ENCODE measurements around the gene HDGFL3.
"Not testable (repeated sequence)": the region's sequence is repeated elsewhere in the genome, so short reads cannot be mapped to it uniquely, and the experiment has no call there.

DNA sequence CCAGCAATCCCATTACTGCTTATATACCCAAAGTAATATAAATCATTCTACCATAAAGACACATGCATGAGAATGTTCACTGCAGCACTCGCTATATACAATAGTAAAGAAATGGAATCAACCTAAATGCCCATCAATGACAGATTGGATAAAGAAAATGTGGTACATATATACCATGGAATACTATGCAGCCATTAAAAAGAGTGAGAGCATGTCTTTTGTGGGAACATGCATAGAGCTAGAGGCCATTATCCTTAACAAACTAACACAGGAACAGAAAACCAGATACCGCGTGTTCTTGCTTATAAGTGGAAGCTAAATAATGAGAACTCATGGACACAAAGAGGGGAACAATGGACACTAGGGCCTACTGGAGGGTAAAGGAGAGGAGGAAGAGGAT, 65.5 kb downstream of the HDGFL3 start:
- TF ChIP-seq, protein P1, sequence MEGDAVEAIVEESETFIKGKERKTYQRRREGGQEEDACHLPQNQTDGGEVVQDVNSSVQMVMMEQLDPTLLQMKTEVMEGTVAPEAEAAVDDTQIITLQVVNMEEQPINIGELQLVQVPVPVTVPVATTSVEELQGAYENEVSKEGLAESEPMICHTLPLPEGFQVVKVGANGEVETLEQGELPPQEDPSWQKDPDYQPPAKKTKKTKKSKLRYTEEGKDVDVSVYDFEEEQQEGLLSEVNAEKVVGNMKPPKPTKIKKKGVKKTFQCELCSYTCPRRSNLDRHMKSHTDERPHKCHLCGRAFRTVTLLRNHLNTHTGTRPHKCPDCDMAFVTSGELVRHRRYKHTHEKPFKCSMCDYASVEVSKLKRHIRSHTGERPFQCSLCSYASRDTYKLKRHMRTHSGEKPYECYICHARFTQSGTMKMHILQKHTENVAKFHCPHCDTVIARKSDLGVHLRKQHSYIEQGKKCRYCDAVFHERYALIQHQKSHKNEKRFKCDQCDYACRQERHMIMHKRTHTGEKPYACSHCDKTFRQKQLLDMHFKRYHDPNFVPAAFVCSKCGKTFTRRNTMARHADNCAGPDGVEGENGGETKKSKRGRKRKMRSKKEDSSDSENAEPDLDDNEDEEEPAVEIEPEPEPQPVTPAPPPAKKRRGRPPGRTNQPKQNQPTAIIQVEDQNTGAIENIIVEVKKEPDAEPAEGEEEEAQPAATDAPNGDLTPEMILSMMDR (IDR thresholded peaks at IDR 0.05) = not testable (repeated sequence)
- TF ChIP-seq, protein P2, sequence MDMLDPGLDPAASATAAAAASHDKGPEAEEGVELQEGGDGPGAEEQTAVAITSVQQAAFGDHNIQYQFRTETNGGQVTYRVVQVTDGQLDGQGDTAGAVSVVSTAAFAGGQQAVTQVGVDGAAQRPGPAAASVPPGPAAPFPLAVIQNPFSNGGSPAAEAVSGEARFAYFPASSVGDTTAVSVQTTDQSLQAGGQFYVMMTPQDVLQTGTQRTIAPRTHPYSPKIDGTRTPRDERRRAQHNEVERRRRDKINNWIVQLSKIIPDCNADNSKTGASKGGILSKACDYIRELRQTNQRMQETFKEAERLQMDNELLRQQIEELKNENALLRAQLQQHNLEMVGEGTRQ (IDR thresholded peaks at IDR 0.05) = not testable (repeated sequence)
- not testable (repeated sequence) for TF ChIP-seq POLR2AphosphoS2 (conservative IDR thresholded peaks at IDR 0.05; ENCODE audit: low read length); CEBPB (IDR thresholded peaks at IDR 0.05); HOXA7 (CRISPR knock-in tag; IDR thresholded peaks at IDR 0.05); ZFP36 (IDR thresholded peaks at IDR 0.05; ENCODE audit: borderline replicate concordance, partially characterized antibody)
- TF ChIP-seq, protein P3, sequence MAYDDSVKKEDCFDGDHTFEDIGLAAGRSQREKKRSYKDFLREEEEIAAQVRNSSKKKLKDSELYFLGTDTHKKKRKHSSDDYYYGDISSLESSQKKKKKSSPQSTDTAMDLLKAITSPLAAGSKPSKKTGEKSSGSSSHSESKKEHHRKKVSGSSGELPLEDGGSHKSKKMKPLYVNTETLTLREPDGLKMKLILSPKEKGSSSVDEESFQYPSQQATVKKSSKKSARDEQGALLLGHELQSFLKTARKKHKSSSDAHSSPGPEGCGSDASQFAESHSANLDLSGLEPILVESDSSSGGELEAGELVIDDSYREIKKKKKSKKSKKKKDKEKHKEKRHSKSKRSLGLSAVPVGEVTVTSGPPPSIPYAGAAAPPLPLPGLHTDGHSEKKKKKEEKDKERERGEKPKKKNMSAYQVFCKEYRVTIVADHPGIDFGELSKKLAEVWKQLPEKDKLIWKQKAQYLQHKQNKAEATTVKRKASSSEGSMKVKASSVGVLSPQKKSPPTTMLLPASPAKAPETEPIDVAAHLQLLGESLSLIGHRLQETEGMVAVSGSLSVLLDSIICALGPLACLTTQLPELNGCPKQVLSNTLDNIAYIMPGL (CRISPR knock-in tag; IDR thresholded peaks at IDR 0.05; ENCODE audit: borderline replicate concordance) = not testable (repeated sequence)
- TF ChIP-seq, protein P4, sequence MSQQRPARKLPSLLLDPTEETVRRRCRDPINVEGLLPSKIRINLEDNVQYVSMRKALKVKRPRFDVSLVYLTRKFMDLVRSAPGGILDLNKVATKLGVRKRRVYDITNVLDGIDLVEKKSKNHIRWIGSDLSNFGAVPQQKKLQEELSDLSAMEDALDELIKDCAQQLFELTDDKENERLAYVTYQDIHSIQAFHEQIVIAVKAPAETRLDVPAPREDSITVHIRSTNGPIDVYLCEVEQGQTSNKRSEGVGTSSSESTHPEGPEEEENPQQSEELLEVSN (IDR thresholded peaks at IDR 0.05; ENCODE audit: borderline replicate concordance, low read depth) = not testable (repeated sequence)
- TF ChIP-seq, protein P5, sequence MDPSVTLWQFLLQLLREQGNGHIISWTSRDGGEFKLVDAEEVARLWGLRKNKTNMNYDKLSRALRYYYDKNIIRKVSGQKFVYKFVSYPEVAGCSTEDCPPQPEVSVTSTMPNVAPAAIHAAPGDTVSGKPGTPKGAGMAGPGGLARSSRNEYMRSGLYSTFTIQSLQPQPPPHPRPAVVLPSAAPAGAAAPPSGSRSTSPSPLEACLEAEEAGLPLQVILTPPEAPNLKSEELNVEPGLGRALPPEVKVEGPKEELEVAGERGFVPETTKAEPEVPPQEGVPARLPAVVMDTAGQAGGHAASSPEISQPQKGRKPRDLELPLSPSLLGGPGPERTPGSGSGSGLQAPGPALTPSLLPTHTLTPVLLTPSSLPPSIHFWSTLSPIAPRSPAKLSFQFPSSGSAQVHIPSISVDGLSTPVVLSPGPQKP (IDR thresholded peaks at IDR 0.05; ENCODE audit: low read depth, low read length) = not testable (repeated sequence)
